IMR-90 (cell line): Measurements from ENCODE around the gene SLC35B4. TPM values are rescaled to one million over a fixed set of nuclear protein-coding genes. Genes with fewer than 3 reads are reported as not detected.
"Not testable (repeated sequence)": the region's sequence is repeated elsewhere in the genome, so short reads cannot be mapped to it uniquely, and the experiment has no call there.

Source experiments
- ATAC-seq: fragments of 200-7000 bp; cut with Tn5 transposase; 2 replicates; pipeline ENCODE4 v1.9.1; 2020; ENCODE audit warnings: low read depth, mild to moderate bottlenecking, moderate library complexity
- BruUV-seq: library from RNA; stranded (reverse); fragments of 400-500 nt; replicated peaks from 2 replicates; lab custom pipeline; 2021; lab: Mats Ljungman, UMichigan
- CTCF ChIA-PET: fragments of 300-600 bp; formaldehyde crosslinking; extraction: SDS; loops from one replicate; lab custom pipeline; 2021; ENCODE audit warnings: antibody characterized with exemption; lab: Yijun Ruan, JAX
- POLR2A ChIA-PET: fragments of 300-600 bp; sonication (Branson Sonifier 250); formaldehyde crosslinking; loops from one replicate; lab custom pipeline; 2022; ENCODE audit warnings: antibody characterized with exemption; ENCODE audit not compliant: unreplicated experiment; lab: Charles Lee
- DNase-seq: peaks from one replicate; pipeline ENCODE4 v3.0.0; 2013
- H2AFZ ChIP-seq: replicated peaks from 2 replicates; pipeline ENCODE3; 2013; ENCODE audit warnings: low read length, mild to moderate bottlenecking; ENCODE audit not compliant: poor library complexity
- H2AK5ac ChIP-seq: 2 replicates; pipeline ENCODE4 v1.6.1; 2013; ENCODE audit warnings: low read depth, low read length, inconsistent platforms
- H2AK9ac ChIP-seq: replicated peaks from 2 replicates; pipeline ENCODE3; 2013; ENCODE audit warnings: mild to moderate bottlenecking, low read depth, low read length, moderate library complexity; ENCODE audit not compliant: poor library complexity
- H2BK120ac ChIP-seq: 2 replicates; pipeline ENCODE4 v1.6.1; 2013; ENCODE audit warnings: low read depth, low read length, inconsistent platforms
- H2BK15ac ChIP-seq: 3 replicates; pipeline ENCODE4 v1.6.1; 2013; ENCODE audit warnings: low read depth, low read length, inconsistent platforms
- H2BK20ac ChIP-seq: 2 replicates; pipeline ENCODE4 v1.6.1; 2013; ENCODE audit warnings: low read depth, mild to moderate bottlenecking, inconsistent platforms, low read length, moderate library complexity
- H2BK5ac ChIP-seq: 2 replicates; pipeline ENCODE4 v1.6.1; 2013; ENCODE audit warnings: mild to moderate bottlenecking, low read depth, low read length, inconsistent platforms; ENCODE audit not compliant: poor library complexity, severe bottlenecking
- H3K14ac ChIP-seq: replicated peaks from 2 replicates; pipeline ENCODE4 v1.6.1; 2013; ENCODE audit warnings: low read depth, low read length, inconsistent platforms
- H3K18ac ChIP-seq: 2 replicates; pipeline ENCODE4 v1.6.1; 2013; ENCODE audit warnings: low read depth, low read length, control low read depth
- H3K23ac ChIP-seq: 2 replicates; pipeline ENCODE4 v1.6.1; 2013; ENCODE audit warnings: low read depth, low read length, inconsistent platforms
- H3K27ac ChIP-seq: 2 replicates; pipeline ENCODE4 v1.5.1; 2013; ENCODE audit warnings: mild to moderate bottlenecking, control low read depth, low read length; ENCODE audit not compliant: insufficient read depth
- H3K27me3 ChIP-seq: 2 replicates; pipeline ENCODE4 v1.6.1; 2013; ENCODE audit warnings: low read length; ENCODE audit not compliant: control insufficient read depth, insufficient read depth
- H3K36me3 ChIP-seq: 2 replicates; pipeline ENCODE4 v1.6.1; 2013; ENCODE audit warnings: low read length, mixed read lengths; ENCODE audit not compliant: control insufficient read depth, insufficient read depth
- H3K4ac ChIP-seq: 2 replicates; pipeline ENCODE4 v1.6.1; 2013; ENCODE audit warnings: low read depth, low read length, inconsistent platforms
- H3K4me1 ChIP-seq: 2 replicates; pipeline ENCODE4 v1.6.1; 2013; ENCODE audit warnings: low read length, mixed read lengths; ENCODE audit not compliant: control insufficient read depth, insufficient read depth
- H3K4me2 ChIP-seq: 2 replicates; pipeline ENCODE4 v1.6.1; 2013; ENCODE audit warnings: low read depth, mild to moderate bottlenecking, control low read depth, low read length, moderate library complexity
- H3K4me3 ChIP-seq: 2 replicates; pipeline ENCODE4 v1.5.1; 2013; ENCODE audit warnings: low read depth, mild to moderate bottlenecking, control low read depth, low read length, moderate library complexity; ENCODE audit not compliant: insufficient read depth
- H3K56ac ChIP-seq: 2 replicates; pipeline ENCODE4 v1.6.1; 2013; ENCODE audit warnings: low read length, inconsistent platforms; ENCODE audit not compliant: insufficient read depth; ENCODE audit errors: extremely low read depth
- H3K79me1 ChIP-seq, 2 experiments: 2 replicates each; pipeline ENCODE4 v1.6.1; 2013; ENCODE audit warnings: low read length in 2 of 2, inconsistent platforms in 1 of 2, low read depth in 1 of 2
- H3K9ac ChIP-seq: 2 replicates; pipeline ENCODE4 v1.6.1; 2013; ENCODE audit warnings: low read depth, low read length, control low read depth
- H3K9me1 ChIP-seq: 2 replicates; pipeline ENCODE4 v1.6.1; 2013; ENCODE audit warnings: low read length, inconsistent platforms; ENCODE audit not compliant: insufficient read depth
- H3K9me3 ChIP-seq: 2 replicates; pipeline ENCODE4 v1.6.1; 2013; ENCODE audit warnings: low read length; ENCODE audit not compliant: control insufficient read depth, insufficient read depth
- H4K20me1 ChIP-seq: 2 replicates; pipeline ENCODE4 v1.6.1; 2013; ENCODE audit warnings: low read length, inconsistent platforms; ENCODE audit not compliant: insufficient read depth
- H4K5ac ChIP-seq: 2 replicates; pipeline ENCODE4 v1.6.1; 2013; ENCODE audit warnings: mild to moderate bottlenecking, low read depth, low read length, control low read depth
- H4K8ac ChIP-seq, 2 experiments: 2 replicates each; pipeline ENCODE4 v1.6.1; 2013; ENCODE audit warnings: low read depth in 2 of 2, low read length in 2 of 2, control low read depth in 1 of 2, inconsistent platforms in 1 of 2
- H4K91ac ChIP-seq: 2 replicates; pipeline ENCODE4 v1.6.1; 2013; ENCODE audit warnings: low read depth, low read length, inconsistent platforms; ENCODE audit not compliant: insufficient read depth
- WGBS, 2 experiments: methylation state at CpG; one replicate each; pipeline versions ENCODE4 v1.1.5 to v1.1.7; 2013; ENCODE audit warnings: missing lambda C conversion rate in 2 of 2; ENCODE audit not compliant: insufficient read length in 1 of 2; ENCODE audit errors: extremely low coverage in 2 of 2; 5-methylcytosine and 5-hydroxymethylcytosine counted together
- dilution Hi-C: fragments of 300-500 bp; cut with HindIII; formaldehyde crosslinking; loops from one replicate; pipeline ENCODE4 v1.14.3; 2018; ENCODE audit warnings: low sequenced_read_pairs; ENCODE audit not compliant: unreplicated experiment
- in situ Hi-C: fragments of 300-500 bp; cut with MboI; formaldehyde crosslinking; loops from 3 replicates; pipeline ENCODE4 v1.14.3; 2019; ENCODE audit warnings: low sequenced_read_pairs, inconsistent platforms, mixed read lengths
- intact Hi-C: fragments of 100-400 bp; cut with micrococcal nuclease; formaldehyde crosslinking; loops from 2 replicates; pipeline ENCODE4 v1.10.0; 2022
- polyA plus RNA-seq, 3 experiments: library from polyadenylated mRNA; depleted of rRNA; stranded (reverse); fragments of >200 nt; gene quantifications; 2 replicates each; pipeline ENCODE4 v1.2.3, GENCODE V29; 2012; ENCODE audit warnings: low replicate concordance in 1 of 3
- total RNA-seq: library from RNA; depleted of rRNA; stranded (reverse); fragments of >200 nt; gene quantifications from 2 replicates; pipeline ENCODE4 v1.2.3, GENCODE V29; 2012

The SLC35B4 gene
- total and polyA plus RNA-seq, 2 of the 4 experiments (the other 2 are of a cell fraction): 10.0 to 15.6 TPM

- ATAC-seq, H3K27me3 ChIP-seq, H3K4me3 ChIP-seq, H4K20me1 ChIP-seq, in situ Hi-C loops, H2AK5ac ChIP-seq, H3K27ac ChIP-seq, CTCF ChIA-PET, H3K14ac ChIP-seq, H3K4me1 ChIP-seq, H2BK15ac ChIP-seq, H4K91ac ChIP-seq, H3K9me3 ChIP-seq, H4K5ac ChIP-seq, H2BK20ac ChIP-seq, H3K9ac ChIP-seq, H4K8ac ChIP-seq, H3K56ac ChIP-seq, H3K9me1 ChIP-seq, H3K18ac ChIP-seq, H2AFZ ChIP-seq, H2BK120ac ChIP-seq, H3K23ac ChIP-seq, BruUV-seq, dilution Hi-C loops, DNase-seq, H3K79me1 ChIP-seq, H2BK5ac ChIP-seq, POLR2A ChIA-PET, H3K4me2 ChIP-seq, H2AK9ac ChIP-seq, H3K4ac ChIP-seq: not testable (repeated sequence)
- H3K36me3 ChIP-seq: peaks cover 13% of the 10 kb centered on the region
- intact Hi-C loops: loop anchor here (5.0 kb wide), 1 partner anchor 74 kb away; no protein-coding TSS in a partner anchor
- 80% methylated on average over 1 of the region's 7 CpGs; no CpG with 5 or more reads in 1 of the 2 experiments for WGBS, 2 experiments
Measured at GRCh38 chr7:134295982-134296381, 20.7 kb downstream of the SLC35B4 start.
